OCI-LY3 (cell line): Measurements from ENCODE around the gene EGFLAM.

Experiments
- H2AFZ ChIP-seq: fragments of 200-600, 300-600 bp; shearing (Covaris generic); 2 replicates; pipeline ENCODE4 v1.6.0; 2014; ENCODE audit warnings: antibody characterized with exemption, low read depth, low read length
- H3K27ac ChIP-seq: fragments of 200-600, 300-600 bp; sonication (generic); 2 replicates; pipeline ENCODE4 v1.5.1; 2014; ENCODE audit warnings: mild to moderate bottlenecking, low read length, moderate library complexity, mixed read lengths
- H3K27me3 ChIP-seq: fragments of 200-600, 300-600 bp; sonication (generic); 2 replicates; pipeline ENCODE4 v1.6.1; 2014; ENCODE audit warnings: low read depth, low read length, mixed read lengths
- H3K36me3 ChIP-seq: fragments of 200-600, 300-600 bp; sonication (generic); replicated peaks from 2 replicates; pipeline ENCODE3; 2014; ENCODE audit warnings: low read depth, low read length, mixed read lengths
- H3K4me1 ChIP-seq: fragments of 300-600, 200-600 bp; sonication (generic); 2 replicates; pipeline ENCODE4 v1.6.1; 2014; ENCODE audit warnings: low read length, mixed read lengths
- H3K4me2 ChIP-seq: fragments of 200-600, 300-600 bp; sonication (generic); 2 replicates; pipeline ENCODE4 v1.6.1; 2014; ENCODE audit warnings: low read length, mixed read lengths
- H3K4me3 ChIP-seq: fragments of 300-600, 200-600 bp; sonication (generic); 2 replicates; pipeline ENCODE4 v1.5.1; 2014; ENCODE audit warnings: antibody characterized with exemption, mild to moderate bottlenecking, low read length, moderate library complexity
- H3K79me2 ChIP-seq: fragments of 300-600, 200-600 bp; shearing (Covaris generic); 2 replicates; pipeline ENCODE4 v1.6.1; 2014; ENCODE audit warnings: mild to moderate bottlenecking, low read length, mixed read lengths
- H3K9ac ChIP-seq: fragments of 300-600, 200-600 bp; shearing (Covaris generic); 2 replicates; pipeline ENCODE4 v1.6.0; 2014; ENCODE audit warnings: mild to moderate bottlenecking, low read length, moderate library complexity
- H3K9me3 ChIP-seq: fragments of 200-600, 300-600 bp; shearing (Covaris generic); 2 replicates; pipeline ENCODE4 v1.6.1; 2014; ENCODE audit warnings: low read length, mixed read lengths; ENCODE audit not compliant: insufficient read depth
- H4K20me1 ChIP-seq: fragments of 200-600, 300-600 bp; sonication (generic); 2 replicates; pipeline ENCODE4 v1.6.1; 2016; ENCODE audit warnings: low read length, mixed read lengths; ENCODE audit not compliant: insufficient read depth
- EZH2phosphoT487 ChIP-seq: fragments of 200-600 bp; shearing (Covaris generic); IDR thresholded peaks from 2 replicates; pipeline ENCODE4 v1.6.1; 2018; ENCODE audit warnings: antibody characterized with exemption, mixed run types, low read depth
- TF ChIP-seq, protein P1 (sequence below): fragments of 200-600, 300-600 bp; sonication (generic); IDR thresholded peaks from 2 replicates; pipeline ENCODE4 v1.5.1; 2014; ENCODE audit warnings: antibody characterized with exemption, low read length, low read depth

The EGFLAM gene

DNA sequence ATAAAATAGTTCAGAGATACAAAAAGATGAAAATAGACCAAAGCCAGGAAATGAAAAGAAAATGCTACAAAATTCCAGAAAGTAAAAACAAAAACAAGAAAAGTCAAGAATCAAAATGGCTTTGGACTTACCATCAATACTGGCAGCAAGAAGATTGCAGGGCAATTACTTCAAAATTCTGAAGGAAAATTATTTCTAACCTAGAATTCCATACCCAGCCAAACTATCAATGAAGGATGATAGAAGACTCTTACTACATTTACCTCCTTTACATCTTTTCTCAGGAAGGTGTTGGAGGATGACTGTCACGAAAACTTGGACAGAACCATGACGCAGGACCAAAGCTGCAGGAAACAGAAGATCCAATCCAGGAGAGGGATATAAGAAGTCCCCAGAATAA is 46.8 kb downstream of the EGFLAM start:
- no peak for TF ChIP-seq EZH2phosphoT487
- TF ChIP-seq, protein P1, sequence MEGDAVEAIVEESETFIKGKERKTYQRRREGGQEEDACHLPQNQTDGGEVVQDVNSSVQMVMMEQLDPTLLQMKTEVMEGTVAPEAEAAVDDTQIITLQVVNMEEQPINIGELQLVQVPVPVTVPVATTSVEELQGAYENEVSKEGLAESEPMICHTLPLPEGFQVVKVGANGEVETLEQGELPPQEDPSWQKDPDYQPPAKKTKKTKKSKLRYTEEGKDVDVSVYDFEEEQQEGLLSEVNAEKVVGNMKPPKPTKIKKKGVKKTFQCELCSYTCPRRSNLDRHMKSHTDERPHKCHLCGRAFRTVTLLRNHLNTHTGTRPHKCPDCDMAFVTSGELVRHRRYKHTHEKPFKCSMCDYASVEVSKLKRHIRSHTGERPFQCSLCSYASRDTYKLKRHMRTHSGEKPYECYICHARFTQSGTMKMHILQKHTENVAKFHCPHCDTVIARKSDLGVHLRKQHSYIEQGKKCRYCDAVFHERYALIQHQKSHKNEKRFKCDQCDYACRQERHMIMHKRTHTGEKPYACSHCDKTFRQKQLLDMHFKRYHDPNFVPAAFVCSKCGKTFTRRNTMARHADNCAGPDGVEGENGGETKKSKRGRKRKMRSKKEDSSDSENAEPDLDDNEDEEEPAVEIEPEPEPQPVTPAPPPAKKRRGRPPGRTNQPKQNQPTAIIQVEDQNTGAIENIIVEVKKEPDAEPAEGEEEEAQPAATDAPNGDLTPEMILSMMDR: no peak
- H3K27ac ChIP-seq: no peak overlapping the region
- no peak overlapping the region for H3K4me3 ChIP-seq
- no peaks in the 10 kb centered on the region for H3K27me3 ChIP-seq
- H3K4me2 ChIP-seq: no peak overlapping the region
- no peak overlapping the region for H3K9ac ChIP-seq
- H3K79me2 ChIP-seq: no peaks in the 10 kb centered on the region
- H2AFZ ChIP-seq: no peak overlapping the region
- no peaks in the 10 kb centered on the region for H4K20me1 ChIP-seq
- no peaks in the 10 kb centered on the region for H3K4me1 ChIP-seq
- no peaks in the 10 kb centered on the region for H3K9me3 ChIP-seq
- H3K36me3 ChIP-seq: no peaks in the 10 kb centered on the region

DNA sequence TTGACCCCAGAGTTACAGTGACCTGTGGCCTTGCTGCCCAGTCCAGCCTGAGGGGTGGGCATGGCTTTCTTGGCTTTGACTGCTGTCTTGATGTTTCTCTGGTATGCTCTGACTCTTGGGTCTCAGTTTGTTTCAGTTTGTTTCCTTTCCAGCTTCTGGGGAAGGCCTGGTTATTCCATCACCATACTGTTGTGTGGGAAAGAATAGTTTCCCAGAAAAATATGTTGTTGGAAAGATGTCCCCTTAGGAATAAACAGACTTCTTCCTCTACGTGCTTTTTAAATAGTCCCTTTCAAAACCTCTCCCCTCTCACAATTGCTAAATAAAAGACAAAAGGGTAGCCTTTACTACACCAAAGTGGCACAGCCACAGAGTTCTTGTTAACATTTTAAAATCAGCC is 49.5 kb downstream of the EGFLAM start:
- Histone ChIP-seq H3K27ac (no peak overlapping the region), H3K9ac (no peak overlapping the region), H3K4me3 (no peak overlapping the region), H3K9me3 (no peaks in the 10 kb centered on the region), H3K36me3 (no peaks in the 10 kb centered on the region), H3K4me2 (no peak overlapping the region), H4K20me1 (no peaks in the 10 kb centered on the region), H3K79me2 (no peaks in the 10 kb centered on the region), H3K27me3 (no peaks in the 10 kb centered on the region), H3K4me1 (no peaks in the 10 kb centered on the region), H2AFZ (no peak overlapping the region)
- TF ChIP-seq, protein P1: no peak
- TF ChIP-seq EZH2phosphoT487: no peak

DNA sequence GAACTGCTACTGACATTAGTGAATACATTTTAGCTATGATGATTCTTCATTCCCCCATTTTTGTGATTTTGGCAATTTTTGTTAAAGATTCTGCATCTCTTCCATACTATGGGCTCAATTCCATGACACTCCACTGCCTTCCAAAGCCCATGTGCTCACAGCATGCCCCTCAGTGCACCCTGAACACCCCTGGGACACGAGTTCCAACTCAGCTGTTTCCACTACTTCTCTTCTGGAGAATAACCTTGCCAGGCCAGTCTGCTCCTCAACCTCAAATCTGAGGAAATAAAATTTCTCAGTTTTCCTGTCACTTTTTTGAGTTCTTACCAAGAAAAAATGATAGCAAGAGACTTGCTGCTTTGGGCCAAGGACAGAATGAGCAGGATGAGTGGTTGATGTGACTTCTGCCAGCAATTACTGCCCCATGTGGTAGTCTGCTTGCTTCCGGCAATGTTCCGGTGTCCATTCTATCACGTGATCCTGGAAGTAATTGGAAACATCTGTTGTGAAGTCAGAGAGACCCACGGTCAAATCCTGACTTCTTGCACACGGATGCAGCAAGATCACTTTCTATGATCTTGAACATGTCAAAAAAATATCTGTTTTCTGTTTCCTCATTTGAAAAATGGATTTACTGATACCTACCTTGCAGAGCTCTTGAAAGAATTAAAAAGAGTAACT is 58.3 kb downstream of the EGFLAM start:
- Histone ChIP-seq H3K4me2 (no peak overlapping the region), H3K9me3 (no peaks in the 10 kb centered on the region), H3K27me3 (no peaks in the 10 kb centered on the region), H3K4me1 (no peaks in the 10 kb centered on the region), H3K36me3 (no peaks in the 10 kb centered on the region), H2AFZ (no peak overlapping the region), H3K4me3 (no peak overlapping the region), H3K79me2 (no peaks in the 10 kb centered on the region), H3K9ac (no peak overlapping the region), H3K27ac (no peak overlapping the region), H4K20me1 (no peaks in the 10 kb centered on the region)
- TF ChIP-seq, protein P1: no peak
- no peak for TF ChIP-seq EZH2phosphoT487

DNA sequence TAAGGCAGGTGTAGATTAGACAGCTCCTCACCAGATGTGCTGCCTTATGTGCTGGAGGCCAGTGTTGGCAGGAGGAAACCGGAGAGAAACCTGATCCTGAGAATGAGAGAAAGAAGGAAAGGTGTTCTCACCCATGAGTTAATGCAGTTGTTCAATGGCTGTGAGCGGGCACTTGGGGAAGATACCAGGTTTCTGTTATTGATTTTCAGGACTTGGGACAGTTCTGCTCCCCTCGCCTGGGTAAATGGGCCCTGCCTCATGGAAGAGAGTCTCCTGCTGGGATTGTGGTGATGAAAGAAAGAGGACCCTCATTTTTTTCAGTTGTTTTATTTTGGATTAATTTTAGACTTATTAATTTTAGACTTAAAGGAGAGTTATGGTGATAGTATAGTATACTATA is 59.5 kb downstream of the EGFLAM start:
- Histone ChIP-seq H3K36me3 (no peaks in the 10 kb centered on the region), H2AFZ (no peak overlapping the region), H3K79me2 (no peaks in the 10 kb centered on the region), H3K9me3 (no peaks in the 10 kb centered on the region), H3K4me3 (no peak overlapping the region), H3K9ac (no peak overlapping the region), H3K4me1 (no peaks in the 10 kb centered on the region), H4K20me1 (no peaks in the 10 kb centered on the region), H3K4me2 (no peak overlapping the region), H3K27ac (no peak overlapping the region), H3K27me3 (no peaks in the 10 kb centered on the region)
- TF ChIP-seq, protein P1: no peak
- no peak for TF ChIP-seq EZH2phosphoT487
